IMR-90 (cell line): ENCODE results near the gene KRT16. TPM values are rescaled to one million over a fixed set of nuclear protein-coding genes. Genes with fewer than 3 reads are reported as not detected.

ENCODE experiments used
- ATAC-seq: fragments of 200-7000 bp; cut with Tn5 transposase; 2 replicates; pipeline ENCODE4 v1.9.1; 2020; ENCODE audit warnings: low read depth, mild to moderate bottlenecking, moderate library complexity
- BruUV-seq: library from RNA; stranded (reverse); fragments of 400-500 nt; replicated peaks from 2 replicates; lab custom pipeline; 2021; lab: Mats Ljungman, UMichigan
- CTCF ChIA-PET: fragments of 300-600 bp; formaldehyde crosslinking; extraction: SDS; loops from one replicate; lab custom pipeline; 2021; ENCODE audit warnings: antibody characterized with exemption; lab: Yijun Ruan, JAX
- POLR2A ChIA-PET: fragments of 300-600 bp; sonication (Branson Sonifier 250); formaldehyde crosslinking; loops from one replicate; lab custom pipeline; 2022; ENCODE audit warnings: antibody characterized with exemption; ENCODE audit not compliant: unreplicated experiment; lab: Charles Lee
- DNase-seq: peaks from one replicate; pipeline ENCODE4 v3.0.0; 2013
- H2AFZ ChIP-seq: replicated peaks from 2 replicates; pipeline ENCODE3; 2013; ENCODE audit warnings: low read length, mild to moderate bottlenecking; ENCODE audit not compliant: poor library complexity
- H2AK5ac ChIP-seq: 2 replicates; pipeline ENCODE4 v1.6.1; 2013; ENCODE audit warnings: low read depth, low read length, inconsistent platforms
- H2AK9ac ChIP-seq: replicated peaks from 2 replicates; pipeline ENCODE3; 2013; ENCODE audit warnings: mild to moderate bottlenecking, low read depth, low read length, moderate library complexity; ENCODE audit not compliant: poor library complexity
- H2BK120ac ChIP-seq: 2 replicates; pipeline ENCODE4 v1.6.1; 2013; ENCODE audit warnings: low read depth, low read length, inconsistent platforms
- H2BK15ac ChIP-seq: 3 replicates; pipeline ENCODE4 v1.6.1; 2013; ENCODE audit warnings: low read depth, low read length, inconsistent platforms
- H2BK20ac ChIP-seq: 2 replicates; pipeline ENCODE4 v1.6.1; 2013; ENCODE audit warnings: low read depth, mild to moderate bottlenecking, inconsistent platforms, low read length, moderate library complexity
- H2BK5ac ChIP-seq: 2 replicates; pipeline ENCODE4 v1.6.1; 2013; ENCODE audit warnings: mild to moderate bottlenecking, low read depth, low read length, inconsistent platforms; ENCODE audit not compliant: poor library complexity, severe bottlenecking
- H3K14ac ChIP-seq: replicated peaks from 2 replicates; pipeline ENCODE4 v1.6.1; 2013; ENCODE audit warnings: low read depth, low read length, inconsistent platforms
- H3K18ac ChIP-seq: 2 replicates; pipeline ENCODE4 v1.6.1; 2013; ENCODE audit warnings: low read depth, low read length, control low read depth
- H3K23ac ChIP-seq: 2 replicates; pipeline ENCODE4 v1.6.1; 2013; ENCODE audit warnings: low read depth, low read length, inconsistent platforms
- H3K27ac ChIP-seq: 2 replicates; pipeline ENCODE4 v1.5.1; 2013; ENCODE audit warnings: mild to moderate bottlenecking, control low read depth, low read length; ENCODE audit not compliant: insufficient read depth
- H3K27me3 ChIP-seq: 2 replicates; pipeline ENCODE4 v1.6.1; 2013; ENCODE audit warnings: low read length; ENCODE audit not compliant: control insufficient read depth, insufficient read depth
- H3K36me3 ChIP-seq: 2 replicates; pipeline ENCODE4 v1.6.1; 2013; ENCODE audit warnings: low read length, mixed read lengths; ENCODE audit not compliant: control insufficient read depth, insufficient read depth
- H3K4ac ChIP-seq: 2 replicates; pipeline ENCODE4 v1.6.1; 2013; ENCODE audit warnings: low read depth, low read length, inconsistent platforms
- H3K4me1 ChIP-seq: 2 replicates; pipeline ENCODE4 v1.6.1; 2013; ENCODE audit warnings: low read length, mixed read lengths; ENCODE audit not compliant: control insufficient read depth, insufficient read depth
- H3K4me2 ChIP-seq: 2 replicates; pipeline ENCODE4 v1.6.1; 2013; ENCODE audit warnings: low read depth, mild to moderate bottlenecking, control low read depth, low read length, moderate library complexity
- H3K4me3 ChIP-seq: 2 replicates; pipeline ENCODE4 v1.5.1; 2013; ENCODE audit warnings: low read depth, mild to moderate bottlenecking, control low read depth, low read length, moderate library complexity; ENCODE audit not compliant: insufficient read depth
- H3K56ac ChIP-seq: 2 replicates; pipeline ENCODE4 v1.6.1; 2013; ENCODE audit warnings: low read length, inconsistent platforms; ENCODE audit not compliant: insufficient read depth; ENCODE audit errors: extremely low read depth
- H3K79me1 ChIP-seq, 2 experiments: 2 replicates each; pipeline ENCODE4 v1.6.1; 2013; ENCODE audit warnings: low read length in 2 of 2, inconsistent platforms in 1 of 2, low read depth in 1 of 2
- H3K9ac ChIP-seq: 2 replicates; pipeline ENCODE4 v1.6.1; 2013; ENCODE audit warnings: low read depth, low read length, control low read depth
- H3K9me1 ChIP-seq: 2 replicates; pipeline ENCODE4 v1.6.1; 2013; ENCODE audit warnings: low read length, inconsistent platforms; ENCODE audit not compliant: insufficient read depth
- H3K9me3 ChIP-seq: 2 replicates; pipeline ENCODE4 v1.6.1; 2013; ENCODE audit warnings: low read length; ENCODE audit not compliant: control insufficient read depth, insufficient read depth
- H4K20me1 ChIP-seq: 2 replicates; pipeline ENCODE4 v1.6.1; 2013; ENCODE audit warnings: low read length, inconsistent platforms; ENCODE audit not compliant: insufficient read depth
- H4K5ac ChIP-seq: 2 replicates; pipeline ENCODE4 v1.6.1; 2013; ENCODE audit warnings: mild to moderate bottlenecking, low read depth, low read length, control low read depth
- H4K8ac ChIP-seq, 2 experiments: 2 replicates each; pipeline ENCODE4 v1.6.1; 2013; ENCODE audit warnings: low read depth in 2 of 2, low read length in 2 of 2, control low read depth in 1 of 2, inconsistent platforms in 1 of 2
- H4K91ac ChIP-seq: 2 replicates; pipeline ENCODE4 v1.6.1; 2013; ENCODE audit warnings: low read depth, low read length, inconsistent platforms; ENCODE audit not compliant: insufficient read depth
- CEBPB ChIP-seq: IDR thresholded peaks from 2 replicates; pipeline ENCODE4 v1.6.1; 2012; ENCODE audit warnings: low read depth, low read length, improper control_type of control experiment
- FOS ChIP-seq: fragments of 150-350 bp; IDR thresholded peaks from 2 replicates; pipeline ENCODE4 v1.6.1; 2016; ENCODE audit warnings: low read depth, low read length
- NFE2L2 ChIP-seq: fragments of 150-350 bp; IDR thresholded peaks from 2 replicates; pipeline ENCODE4 v1.6.1; 2016; ENCODE audit warnings: low read depth, mild to moderate bottlenecking, low read length
- WGBS, 2 experiments: methylation state at CpG; one replicate each; pipeline versions ENCODE4 v1.1.5 to v1.1.7; 2013; ENCODE audit warnings: missing lambda C conversion rate in 2 of 2; ENCODE audit not compliant: insufficient read length in 1 of 2; ENCODE audit errors: extremely low coverage in 2 of 2; 5-methylcytosine and 5-hydroxymethylcytosine counted together
- dilution Hi-C: fragments of 300-500 bp; cut with HindIII; formaldehyde crosslinking; loops from one replicate; pipeline ENCODE4 v1.14.3; 2018; ENCODE audit warnings: low sequenced_read_pairs; ENCODE audit not compliant: unreplicated experiment
- in situ Hi-C: fragments of 300-500 bp; cut with MboI; formaldehyde crosslinking; loops from 3 replicates; pipeline ENCODE4 v1.14.3; 2019; ENCODE audit warnings: low sequenced_read_pairs, inconsistent platforms, mixed read lengths
- intact Hi-C: fragments of 100-400 bp; cut with micrococcal nuclease; formaldehyde crosslinking; loops from 2 replicates; pipeline ENCODE4 v1.10.0; 2022
- polyA plus RNA-seq, 3 experiments: library from polyadenylated mRNA; depleted of rRNA; stranded (reverse); fragments of >200 nt; gene quantifications; 2 replicates each; pipeline ENCODE4 v1.2.3, GENCODE V29; 2012; ENCODE audit warnings: low replicate concordance in 1 of 3
- total RNA-seq: library from RNA; depleted of rRNA; stranded (reverse); fragments of >200 nt; gene quantifications from 2 replicates; pipeline ENCODE4 v1.2.3, GENCODE V29; 2012
- TF ChIP-seq, protein P1 (sequence below): fragments of 150-350 bp; IDR thresholded peaks from 2 replicates; pipeline ENCODE4 v1.6.1; 2016; ENCODE audit warnings: low read depth, mild to moderate bottlenecking, low read length, moderate library complexity, borderline replicate concordance

The KRT16 gene
- total and polyA plus RNA-seq, 2 of the 4 experiments (the other 2 are of a cell fraction), result not detected

DNA sequence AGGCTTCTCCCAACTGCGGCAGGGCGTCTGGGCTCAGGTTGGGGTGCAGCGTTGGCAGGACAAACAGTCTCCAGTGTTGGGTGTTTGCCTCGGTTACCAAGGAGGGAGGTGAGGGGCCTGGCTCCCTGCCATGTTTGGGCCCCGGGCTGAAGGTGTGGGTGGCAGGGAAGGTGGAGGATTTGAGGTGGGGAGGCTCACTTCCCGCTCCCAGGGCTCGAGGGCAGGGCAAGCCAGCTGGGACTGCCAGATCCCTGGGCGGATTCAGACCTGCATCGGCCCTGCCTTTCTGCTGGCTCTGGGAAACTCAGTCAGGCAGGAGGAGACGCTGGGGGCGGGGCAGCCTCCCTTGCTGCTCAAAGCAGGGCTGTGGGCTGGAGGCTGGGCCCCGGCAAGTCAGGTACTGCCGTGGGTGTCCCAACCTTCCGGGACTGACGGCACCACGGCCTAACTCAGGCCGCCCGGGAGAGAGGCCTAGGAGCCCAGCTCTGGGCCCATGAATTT, 43.1 kb upstream of the KRT16 start:
- in situ Hi-C loops, result loop anchor here (25.0 kb wide), 1 partner anchor 1293 kb away; the partner anchor contains the start of gene GJD3
- POLR2A ChIA-PET, result no interaction called here

More for the DNA sequence above, 43.1 kb upstream of the KRT16 start:
- DNase-seq, result no peak
- Histone ChIP-seq H4K91ac (no peak overlapping the region), H3K9ac (no peak overlapping the region), H3K4me1 (no peaks in the 10 kb centered on the region), H2BK120ac (no peak overlapping the region), H2BK15ac (no peak overlapping the region), H2AK9ac (peak overlapping the region; percentile 40), H3K4ac (no peak overlapping the region), H3K36me3 (no peaks in the 10 kb centered on the region), H3K4me2 (no peak overlapping the region), H2BK5ac (no peak overlapping the region), H3K79me1 (no peaks in the 10 kb centered on the region), H3K23ac (no peak overlapping the region), H2AFZ (peak overlapping the region; percentile 80), H3K14ac (no peak overlapping the region), H3K27me3 (peaks cover 3% of the 10 kb centered on the region; the same call in 1 of the 2 replicates), H2AK5ac (peak overlapping the region; percentile 15; the same call in 1 of the 2 replicates), H3K9me3 (no peaks in the 10 kb centered on the region), H3K27ac (no peak overlapping the region), H3K18ac (no peak overlapping the region), H4K5ac (no peak overlapping the region), H4K20me1 (no peaks in the 10 kb centered on the region), H3K56ac (no peak overlapping the region), H3K4me3 (no peak overlapping the region), H2BK20ac (no peak overlapping the region), H3K9me1 (peaks cover 5% of the 10 kb centered on the region), H4K8ac (no peak overlapping the region)
- no peak for ATAC-seq
- no TSS peak for BruUV-seq
- intact Hi-C loops (no loop called here), dilution Hi-C loops (no loop called here)
- WGBS, 2 experiments, result 27% methylated on average over 5 of the region's 18 CpGs; no CpG with 5 or more reads in 1 of the 2 experiments
- CTCF ChIA-PET, result no interaction called here
- TF ChIP-seq FOS, result no peak
- TF ChIP-seq NFE2L2, result no peak
- TF ChIP-seq, protein P1, sequence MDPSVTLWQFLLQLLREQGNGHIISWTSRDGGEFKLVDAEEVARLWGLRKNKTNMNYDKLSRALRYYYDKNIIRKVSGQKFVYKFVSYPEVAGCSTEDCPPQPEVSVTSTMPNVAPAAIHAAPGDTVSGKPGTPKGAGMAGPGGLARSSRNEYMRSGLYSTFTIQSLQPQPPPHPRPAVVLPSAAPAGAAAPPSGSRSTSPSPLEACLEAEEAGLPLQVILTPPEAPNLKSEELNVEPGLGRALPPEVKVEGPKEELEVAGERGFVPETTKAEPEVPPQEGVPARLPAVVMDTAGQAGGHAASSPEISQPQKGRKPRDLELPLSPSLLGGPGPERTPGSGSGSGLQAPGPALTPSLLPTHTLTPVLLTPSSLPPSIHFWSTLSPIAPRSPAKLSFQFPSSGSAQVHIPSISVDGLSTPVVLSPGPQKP, result no peak
- no peak for TF ChIP-seq CEBPB
